Endodermal cell (in vitro differentiated cells): Measurements from ENCODE around the gene CDC42BPG. TPM values are rescaled to one million over a fixed set of nuclear protein-coding genes. Genes with fewer than 3 reads are reported as not detected.

Source experiments
- DNase-seq: peaks from one replicate; pipeline ENCODE4 v3.0.0-alpha.2; 2017
- H3K27ac ChIP-seq: 2 replicates; pipeline ENCODE4 v1.5.1; 2013; ENCODE audit warnings: mild to moderate bottlenecking, low read depth, low read length, moderate library complexity
- H3K27me3 ChIP-seq: 2 replicates; pipeline ENCODE4 v1.6.1; 2013; ENCODE audit warnings: mild to moderate bottlenecking, low read length, moderate library complexity; ENCODE audit not compliant: insufficient read depth, control insufficient read depth, poor library complexity, severe bottlenecking
- H3K36me3 ChIP-seq: 2 replicates; pipeline ENCODE4 v1.7.0; 2013; ENCODE audit warnings: mild to moderate bottlenecking, low read length, moderate library complexity; ENCODE audit not compliant: control insufficient read depth, insufficient read depth
- H3K4me1 ChIP-seq: one replicate; pipeline ENCODE4 v1.7.0; 2013; ENCODE audit warnings: low read length; ENCODE audit not compliant: control insufficient read depth, insufficient read depth
- H3K4me3 ChIP-seq: 2 replicates; pipeline ENCODE4 v1.5.1; 2013; ENCODE audit warnings: mild to moderate bottlenecking, low read length, moderate library complexity
- H3K9ac ChIP-seq: 2 replicates; pipeline ENCODE4 v1.6.1; 2013; ENCODE audit warnings: mild to moderate bottlenecking, low read length, moderate library complexity; ENCODE audit not compliant: poor library complexity, severe bottlenecking; ENCODE audit errors: extremely low read depth
- H3K9me3 ChIP-seq: 2 replicates; pipeline ENCODE4 v1.6.1; 2013; ENCODE audit warnings: mild to moderate bottlenecking, low read length, moderate library complexity; ENCODE audit not compliant: control insufficient read depth
- H3K27ac Mint-ChIP-seq: 2 replicates; pipeline ENCODE4 v1.8.0; 2020; ENCODE audit warnings: mixed read lengths
- H3K27me3 Mint-ChIP-seq: 2 replicates; pipeline ENCODE4 v1.8.0; 2021; ENCODE audit warnings: mild to moderate bottlenecking, mixed read lengths; ENCODE audit not compliant: insufficient read depth
- H3K36me3 Mint-ChIP-seq: 2 replicates; pipeline ENCODE4 v1.8.0; 2020; ENCODE audit warnings: low read depth, mixed read lengths
- H3K4me1 Mint-ChIP-seq: 2 replicates; pipeline ENCODE4 v1.8.0; 2020; ENCODE audit warnings: mixed read lengths
- H3K4me3 Mint-ChIP-seq: 2 replicates; pipeline ENCODE4 v1.8.0; 2020; ENCODE audit warnings: mild to moderate bottlenecking, moderate library complexity, mixed read lengths
- H3K9me3 Mint-ChIP-seq: 2 replicates; pipeline ENCODE4 v1.8.0; 2020; ENCODE audit warnings: mild to moderate bottlenecking, mixed read lengths
- CTCF ChIP-seq: fragments of 200-600 bp; sonication (generic); conservative IDR thresholded peaks from 2 replicates; pipeline ENCODE4 v1.5.0; 2021; ENCODE audit warnings: antibody characterized with exemption, mild to moderate bottlenecking
- WGBS, 2 experiments: methylation state at CpG; one replicate each; pipeline versions ENCODE4 v1.1.5 to v1.1.7; 2013; ENCODE audit warnings: missing lambda C conversion rate in 2 of 2, mixed read lengths in 1 of 2; ENCODE audit not compliant: insufficient coverage in 1 of 2, insufficient read length in 1 of 2; 5-methylcytosine and 5-hydroxymethylcytosine counted together
- total RNA-seq, 2 donors: library from RNA; stranded (reverse); fragmentation: NEBNext Ultra II Directional in 1 of 2; extraction: Animal tissue kit (Norgen Biotek cat#: 25700) in 1 of 2; gene quantifications; 2 replicates in 1 of 2; 3 replicates in 1 of 2; pipeline ENCODE4 v1.2.1, GENCODE V29; 2021

CDC42BPG gene
- total RNA-seq, 2 donors from 2014 or later = 11.1 to 12.6 TPM

DNA sequence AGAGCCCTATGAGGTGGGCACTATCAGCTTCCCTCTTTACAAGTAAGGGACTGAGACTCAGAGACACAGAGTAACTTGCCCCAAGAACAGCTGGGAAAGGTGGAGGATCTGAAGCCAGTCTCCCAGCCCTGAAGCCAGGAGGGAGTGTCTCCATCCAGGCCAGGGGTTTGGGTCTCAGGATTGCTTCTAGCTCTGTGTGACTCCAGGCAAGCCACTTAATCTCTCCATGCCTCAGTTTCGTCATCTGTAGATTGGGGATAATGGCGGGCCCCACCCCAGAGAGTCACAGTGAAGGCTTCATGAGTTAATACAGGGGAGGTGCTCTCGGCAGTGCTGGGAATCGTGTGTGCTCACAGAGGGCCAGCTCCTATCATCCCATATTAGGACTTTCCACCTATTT is 52.0 kb downstream of the CDC42BPG start:
- H3K9ac ChIP-seq = no peak overlapping the region
- H3K27ac Mint-ChIP-seq = no peak overlapping the region
- no peak overlapping the region for H3K27ac ChIP-seq
- H3K9me3 Mint-ChIP-seq = no peaks in the 10 kb centered on the region
- H3K9me3 ChIP-seq = no peaks in the 10 kb centered on the region
- no peak overlapping the region for H3K4me3 ChIP-seq
- peaks cover 13% of the 10 kb centered on the region for H3K36me3 Mint-ChIP-seq
- no peaks in the 10 kb centered on the region for H3K27me3 ChIP-seq
- no peak for TF ChIP-seq CTCF
- H3K4me1 Mint-ChIP-seq = no peaks in the 10 kb centered on the region
- no peak for DNase-seq
- H3K27me3 Mint-ChIP-seq = no peaks in the 10 kb centered on the region
- WGBS, 2 experiments = 92 to 95% methylated on average over 2 to 4 of the region's 4 CpGs
- no peak overlapping the region for H3K4me3 Mint-ChIP-seq
- H3K4me1 ChIP-seq = no peaks in the 10 kb centered on the region
- peaks cover 9% of the 10 kb centered on the region for H3K36me3 ChIP-seq

GRCh38 chr11:64791781-64792291 is 52.6 kb downstream of the CDC42BPG start:
- peaks cover 5% of the 10 kb centered on the region for H3K36me3 ChIP-seq
- no peaks in the 10 kb centered on the region for H3K4me1 Mint-ChIP-seq
- H3K27ac Mint-ChIP-seq = no peak overlapping the region
- H3K27me3 ChIP-seq = no peaks in the 10 kb centered on the region
- WGBS, 2 experiments = 83 to 88% methylated on average over 1 to 14 of the region's 14 CpGs
- H3K4me3 ChIP-seq = no peak overlapping the region
- H3K9ac ChIP-seq = no peak overlapping the region
- H3K4me1 ChIP-seq = no peaks in the 10 kb centered on the region
- H3K27ac ChIP-seq = no peak overlapping the region
- no peak for DNase-seq
- H3K9me3 ChIP-seq = no peaks in the 10 kb centered on the region
- H3K9me3 Mint-ChIP-seq = no peaks in the 10 kb centered on the region
- no peak overlapping the region for H3K4me3 Mint-ChIP-seq
- peaks cover 13% of the 10 kb centered on the region for H3K36me3 Mint-ChIP-seq
- H3K27me3 Mint-ChIP-seq = no peaks in the 10 kb centered on the region
- no peak for TF ChIP-seq CTCF

GRCh38 chr11:64790205-64791095 is 54.0 kb downstream of the CDC42BPG start:
- Histone ChIP-seq H3K4me3 (no peak overlapping the region), H3K27me3 (no peaks in the 10 kb centered on the region), H3K36me3 (no peaks in the 10 kb centered on the region), H3K4me1 (no peaks in the 10 kb centered on the region), H3K9ac (no peak overlapping the region), H3K9me3 (no peaks in the 10 kb centered on the region), H3K27ac (no peak overlapping the region)
- Mint-ChIP-seq H3K4me1 (no peaks in the 10 kb centered on the region), H3K36me3 (peaks cover 6% of the 10 kb centered on the region), H3K27me3 (no peaks in the 10 kb centered on the region), H3K27ac (peak overlapping the region; percentile 52), H3K4me3 (no peak overlapping the region), H3K9me3 (no peaks in the 10 kb centered on the region)
- no peak for TF ChIP-seq CTCF
- DNase-seq = no peak
- WGBS, 2 experiments = 89 to 92% methylated on average over 17 to 25 of the region's 25 CpGs
